Activated T-cell treated with anti-CD3 and anti-CD28 coated beads, Interleukin-2, amount 50 U/mL, for 72 hours (primary cell): ENCODE measurements around the gene LGR6. TPM values are rescaled to one million over a fixed set of nuclear protein-coding genes. Genes with fewer than 3 reads are reported as not detected.
A peak's percentile ranks its signal among the peaks of the same experiment; 100 is the strongest.
"Not testable (repeated sequence)": the region's sequence is repeated elsewhere in the genome, so short reads cannot be mapped to it uniquely, and the experiment has no call there.

Experiments used
- ATAC-seq, 2 donors: fragments of 150-1000 bp; cut with Tn5 transposase; replicated peaks in 1 of 2; 2 replicates each; pipeline ENCODE4 v1.10.0; 2021; ENCODE audit warnings: moderate library complexity in 2 of 2, mild to moderate bottlenecking in 1 of 2
- DNase-seq, 2 donors: peaks; one replicate each; pipeline ENCODE4 v3.0.0; 2021 to 2022; ENCODE audit warnings: mixed read lengths in 1 of 2
- H3K27ac Mint-ChIP-seq: one replicate; pipeline ENCODE4 v1.8.0; 2022; ENCODE audit warnings: mild to moderate bottlenecking, moderate library complexity, mixed read lengths
- H3K27me3 Mint-ChIP-seq: one replicate; pipeline ENCODE4 v1.8.0; 2022; ENCODE audit warnings: low read depth, mixed read lengths
- H3K36me3 Mint-ChIP-seq, 2 donors: one replicate each; pipeline ENCODE4 v1.8.0; 2022; ENCODE audit warnings: mixed read lengths in 2 of 2, mild to moderate bottlenecking in 1 of 2; ENCODE audit not compliant: insufficient read depth in 2 of 2
- H3K4me1 Mint-ChIP-seq: one replicate; pipeline ENCODE4 v1.8.0; 2022; ENCODE audit warnings: low read depth, mixed read lengths
- H3K4me3 Mint-ChIP-seq, 2 donors: one replicate each; pipeline ENCODE4 v1.8.0; 2022; ENCODE audit warnings: mild to moderate bottlenecking in 2 of 2, mixed read lengths in 2 of 2, moderate library complexity in 2 of 2
- H3K9me3 Mint-ChIP-seq, 2 donors: one replicate each; pipeline ENCODE4 v1.8.0; 2022; ENCODE audit warnings: mixed read lengths in 2 of 2
- total RNA-seq, 2 donors: library from RNA; stranded (reverse); gene quantifications; one replicate each; pipeline ENCODE4 v1.2.3, GENCODE V29; 2022

LGR6 gene
- total RNA-seq, 2 donors from 2014 or later = 0.22 to 0.69 TPM

DNA sequence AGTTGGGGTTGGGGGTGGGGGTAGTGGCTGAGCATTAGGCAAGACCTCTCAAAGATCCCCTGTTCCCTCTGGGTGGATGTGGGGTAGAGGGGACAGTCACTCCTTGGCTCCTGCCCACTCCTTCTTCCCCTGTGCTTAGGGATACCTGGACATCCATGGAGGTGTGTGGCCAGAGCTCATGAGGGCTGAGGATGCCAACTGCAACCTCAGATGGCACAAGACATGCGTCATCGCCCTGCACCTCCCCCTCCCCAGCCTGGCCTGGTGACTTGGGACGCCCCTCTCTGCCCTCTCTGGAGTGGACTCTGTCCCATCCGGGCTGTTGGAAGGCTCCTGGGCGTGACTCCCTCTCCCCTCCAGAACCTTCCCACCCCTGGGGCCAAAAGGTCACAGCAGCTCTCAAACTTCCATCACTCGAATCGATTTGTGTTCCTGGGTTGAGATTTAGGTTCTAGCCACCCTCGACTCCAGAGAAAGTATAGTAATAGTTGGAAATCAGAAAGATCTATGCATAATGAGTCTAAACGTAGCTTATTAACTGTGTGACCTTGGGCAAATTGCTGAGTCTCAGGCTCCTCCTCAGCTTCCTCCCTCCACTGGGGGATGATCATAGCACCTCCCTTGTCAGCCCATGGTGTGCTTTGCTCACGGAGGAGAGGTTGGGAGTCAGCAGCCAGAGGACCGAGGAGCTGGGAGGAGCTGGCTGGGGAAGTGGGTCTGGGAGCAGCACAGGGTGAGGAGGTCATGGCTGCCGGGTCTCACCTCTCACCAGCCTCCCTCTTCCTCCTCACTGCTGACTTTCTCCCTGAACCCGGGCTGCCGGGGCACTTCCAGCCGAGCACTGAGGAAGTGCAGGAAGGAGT lies 30.9 kb upstream of the LGR6 start:
- H3K4me1 Mint-ChIP-seq = peaks cover 83% of the 10 kb centered on the region
- ATAC-seq = peak in 1 of 2 donors; percentile 11
- no peaks in the 10 kb centered on the region for H3K27me3 Mint-ChIP-seq
- H3K4me3 Mint-ChIP-seq = peak overlapping the region; percentile 100
- H3K9me3 Mint-ChIP-seq = no peaks in the 10 kb centered on the region
- H3K27ac Mint-ChIP-seq = peak overlapping the region; percentile 92
- H3K36me3 Mint-ChIP-seq = peaks cover 11 to 16% of the 10 kb centered on the region in 2 donors
- peak; percentile 38 to 45 for DNase-seq

- H3K4me1 Mint-ChIP-seq = peaks cover 74% of the 10 kb centered on the region
- no peaks in the 10 kb centered on the region for H3K9me3 Mint-ChIP-seq
- no peak overlapping the region for H3K27ac Mint-ChIP-seq
- H3K4me3 Mint-ChIP-seq = peak overlapping the region; percentile 100
- H3K36me3 Mint-ChIP-seq = peaks cover 11% of the 10 kb centered on the region in 2 donors
- no peaks in the 10 kb centered on the region for H3K27me3 Mint-ChIP-seq
- ATAC-seq (no peak), DNase-seq (peak; percentile 24 to 27)
Observed at GRCh38 chr1:202163281-202164270, 30.0 kb upstream of the LGR6 start.

GRCh38 chr1:202164271-202165037 lies 29.1 kb upstream of the LGR6 start:
- H3K36me3 Mint-ChIP-seq = peaks cover 4 to 6% of the 10 kb centered on the region in 2 donors
- H3K27me3 Mint-ChIP-seq = no peaks in the 10 kb centered on the region
- H3K4me3 Mint-ChIP-seq = peak overlapping the region; percentile 86 to 100
- H3K4me1 Mint-ChIP-seq = peaks cover 65% of the 10 kb centered on the region
- H3K27ac Mint-ChIP-seq = peak overlapping the region; percentile 90
- DNase-seq (peak; percentile 79 to 83), ATAC-seq (peak; percentile 45 to 63)
- H3K9me3 Mint-ChIP-seq = no peaks in the 10 kb centered on the region

DNA sequence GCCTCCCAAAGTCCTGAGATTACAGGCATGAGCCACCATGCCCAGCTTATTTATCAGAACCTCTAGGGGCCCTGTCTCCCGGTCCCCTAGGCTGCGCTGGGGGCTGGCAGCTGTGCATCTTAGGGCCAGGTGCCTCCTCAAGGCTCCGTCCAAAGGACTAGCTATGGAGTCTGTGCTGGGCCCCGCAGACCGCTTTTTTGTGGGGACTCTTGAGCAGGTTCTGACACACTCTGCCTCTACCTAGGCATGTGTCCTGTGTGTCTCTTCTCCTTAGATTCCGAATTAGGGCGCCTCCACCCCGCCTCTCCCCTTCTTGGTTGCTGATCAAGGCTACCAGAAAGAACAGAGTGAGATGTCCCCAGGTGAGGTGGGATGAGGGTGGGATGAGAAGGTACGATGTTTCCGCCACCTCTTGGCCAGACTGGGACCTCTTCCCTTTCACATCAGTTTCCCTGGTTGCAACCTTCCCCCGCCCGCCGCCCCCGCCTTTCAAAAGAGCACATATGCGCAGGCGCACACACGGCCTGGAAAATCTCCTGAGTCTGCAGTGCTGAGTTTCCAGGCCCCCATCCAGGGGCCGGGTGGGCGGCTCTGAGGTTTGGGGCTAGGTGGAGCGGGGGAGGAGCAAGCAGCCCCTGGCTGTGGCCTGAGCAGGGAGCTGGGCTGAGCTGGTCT lies 28.2 kb upstream of the LGR6 start:
- H3K4me3 Mint-ChIP-seq = peak overlapping the region; percentile 86 to 100
- H3K27me3 Mint-ChIP-seq = no peaks in the 10 kb centered on the region
- H3K9me3 Mint-ChIP-seq = no peaks in the 10 kb centered on the region
- ATAC-seq = peak; percentile 10
- peak; percentile 44 to 55 for DNase-seq
- peaks cover 62% of the 10 kb centered on the region for H3K4me1 Mint-ChIP-seq
- peaks cover 0 to 3% of the 10 kb centered on the region in 2 donors for H3K36me3 Mint-ChIP-seq
- peak overlapping the region; percentile 90 for H3K27ac Mint-ChIP-seq

- no peaks in the 10 kb centered on the region for H3K9me3 Mint-ChIP-seq
- peaks cover 54% of the 10 kb centered on the region for H3K4me1 Mint-ChIP-seq
- no peaks in the 10 kb centered on the region for H3K36me3 Mint-ChIP-seq
- DNase-seq (no peak), ATAC-seq (no peak)
- H3K27me3 Mint-ChIP-seq = no peaks in the 10 kb centered on the region
- peak overlapping the region; percentile 86 to 100 for H3K4me3 Mint-ChIP-seq
- H3K27ac Mint-ChIP-seq = peak overlapping the region; percentile 28
Observed at GRCh38 chr1:202165942-202166843, 27.4 kb upstream of the LGR6 start.

DNA sequence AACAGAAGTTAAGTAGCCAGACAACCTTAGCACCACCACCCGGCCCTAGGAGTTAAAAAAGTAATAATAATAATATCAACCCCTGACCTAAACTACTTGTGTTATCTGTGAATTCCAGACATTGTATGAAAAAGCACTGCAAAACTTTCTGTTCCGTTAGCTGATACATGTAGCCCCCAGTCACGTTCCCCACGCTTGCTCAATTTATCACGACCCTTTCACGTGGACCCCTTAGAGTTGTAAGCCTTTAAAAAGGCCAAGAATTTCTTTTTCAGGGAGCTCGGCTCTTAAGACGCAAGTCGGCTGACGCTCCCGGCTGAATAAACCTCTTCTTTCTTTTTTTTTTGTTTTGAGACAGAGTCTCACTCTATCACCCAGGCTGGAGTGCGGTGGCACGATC lies 26.5 kb upstream of the LGR6 start:
- not testable (repeated sequence) for ATAC-seq, H3K27me3 Mint-ChIP-seq, H3K36me3 Mint-ChIP-seq, DNase-seq, H3K9me3 Mint-ChIP-seq
- H3K27ac Mint-ChIP-seq = peak overlapping the region; percentile 87
- peak overlapping the region in 1 of 2 donors; percentile 39 for H3K4me3 Mint-ChIP-seq
- H3K4me1 Mint-ChIP-seq = peaks cover 46% of the 10 kb centered on the region

DNA sequence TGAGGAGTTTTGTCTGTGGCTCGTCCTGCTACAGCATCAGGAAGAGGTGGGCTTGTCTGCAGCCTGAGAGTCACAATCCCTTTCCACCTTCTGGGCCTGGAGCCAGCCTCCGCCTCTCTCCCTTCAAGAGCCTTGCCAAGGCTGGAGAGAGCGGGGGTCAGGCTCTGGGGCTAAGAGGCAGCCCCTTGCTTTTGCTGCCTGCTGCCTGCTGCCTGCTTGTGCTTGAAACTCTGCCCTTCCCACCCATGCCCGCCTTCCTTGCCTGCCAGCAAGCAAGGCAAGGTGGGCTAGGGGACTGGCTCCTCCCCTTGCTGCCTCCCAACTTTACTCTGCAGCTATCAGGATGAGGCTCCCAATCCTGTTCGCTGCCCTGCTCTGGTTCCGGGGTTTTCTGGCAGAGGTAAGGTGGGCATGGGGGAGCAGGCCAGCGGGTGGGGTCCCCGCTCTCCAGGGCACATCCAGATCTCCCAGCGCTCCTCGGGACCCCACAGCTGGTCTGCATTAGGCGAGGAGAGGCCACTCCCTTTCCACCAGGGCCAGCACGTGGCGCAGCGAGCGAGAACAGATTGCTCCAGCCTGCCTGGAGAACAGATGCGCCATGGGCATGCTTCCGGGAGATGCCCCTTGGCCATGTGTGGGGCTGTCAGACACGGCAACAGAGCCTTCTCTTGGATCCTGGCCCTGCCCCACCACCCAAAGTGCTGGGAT lies 25.7 kb upstream of the LGR6 start:
- no peak for ATAC-seq
- DNase-seq = no peak
- peaks cover 38% of the 10 kb centered on the region for H3K4me1 Mint-ChIP-seq
- no peak overlapping the region for H3K4me3 Mint-ChIP-seq
- H3K36me3 Mint-ChIP-seq = no peaks in the 10 kb centered on the region
- no peak overlapping the region for H3K27ac Mint-ChIP-seq
- H3K9me3 Mint-ChIP-seq = no peaks in the 10 kb centered on the region
- H3K27me3 Mint-ChIP-seq = no peaks in the 10 kb centered on the region

- ATAC-seq (no peak), DNase-seq (no peak)
- Mint-ChIP-seq H3K9me3 (no peaks in the 10 kb centered on the region), H3K27me3 (no peaks in the 10 kb centered on the region), H3K36me3 (no peaks in the 10 kb centered on the region), H3K4me1 (peaks cover 28% of the 10 kb centered on the region), H3K27ac (no peak overlapping the region), H3K4me3 (no peak overlapping the region)
Observed at GRCh38 chr1:202168861-202169260, 24.7 kb upstream of the LGR6 start.

DNA sequence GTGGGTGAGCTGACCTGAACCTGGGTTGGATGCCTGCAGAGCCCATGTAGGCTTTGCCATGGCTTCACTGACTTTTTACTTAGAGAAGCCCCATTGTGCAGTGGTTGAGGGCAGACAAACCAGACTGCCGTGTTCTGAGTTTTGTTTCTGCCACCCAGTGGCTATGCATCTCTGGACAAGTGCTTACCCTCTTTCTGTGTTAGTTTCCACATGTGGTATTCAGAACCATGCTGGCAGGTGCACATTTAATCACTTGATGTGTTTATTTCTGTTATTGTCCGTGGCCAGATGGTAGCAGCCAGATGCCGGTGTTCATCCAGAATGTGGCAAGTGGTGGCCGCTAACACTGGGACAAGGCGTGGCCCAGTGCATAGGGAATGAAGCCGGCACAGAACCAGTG lies 22.9 kb upstream of the LGR6 start:
- no peaks in the 10 kb centered on the region for H3K9me3 Mint-ChIP-seq
- no peak overlapping the region for H3K27ac Mint-ChIP-seq
- H3K27me3 Mint-ChIP-seq = no peaks in the 10 kb centered on the region
- H3K4me1 Mint-ChIP-seq = peaks cover 10% of the 10 kb centered on the region
- no peaks in the 10 kb centered on the region for H3K36me3 Mint-ChIP-seq
- H3K4me3 Mint-ChIP-seq = no peak overlapping the region
- ATAC-seq (peak in 1 of 2 donors; percentile 20), DNase-seq (no peak)

GRCh38 chr1:202171292-202172014 lies 22.1 kb upstream of the LGR6 start:
- H3K27ac Mint-ChIP-seq = no peak overlapping the region
- H3K4me3 Mint-ChIP-seq = no peak overlapping the region
- DNase-seq (no peak), ATAC-seq (peak; percentile 52 to 70)
- H3K36me3 Mint-ChIP-seq = no peaks in the 10 kb centered on the region
- no peaks in the 10 kb centered on the region for H3K27me3 Mint-ChIP-seq
- peaks cover 2% of the 10 kb centered on the region for H3K4me1 Mint-ChIP-seq
- H3K9me3 Mint-ChIP-seq = no peaks in the 10 kb centered on the region
